Measurements from ENCODE around the gene HOXA13.

Gene HOXA13

GRCh38 chr7:27188386-27189294 is 11.3 kb downstream of the HOXA13 start:
- DNase-seq (ENCODE audit: extremely low read depth, low read depth), result no peak
- TF ChIP-seq, protein P1, sequence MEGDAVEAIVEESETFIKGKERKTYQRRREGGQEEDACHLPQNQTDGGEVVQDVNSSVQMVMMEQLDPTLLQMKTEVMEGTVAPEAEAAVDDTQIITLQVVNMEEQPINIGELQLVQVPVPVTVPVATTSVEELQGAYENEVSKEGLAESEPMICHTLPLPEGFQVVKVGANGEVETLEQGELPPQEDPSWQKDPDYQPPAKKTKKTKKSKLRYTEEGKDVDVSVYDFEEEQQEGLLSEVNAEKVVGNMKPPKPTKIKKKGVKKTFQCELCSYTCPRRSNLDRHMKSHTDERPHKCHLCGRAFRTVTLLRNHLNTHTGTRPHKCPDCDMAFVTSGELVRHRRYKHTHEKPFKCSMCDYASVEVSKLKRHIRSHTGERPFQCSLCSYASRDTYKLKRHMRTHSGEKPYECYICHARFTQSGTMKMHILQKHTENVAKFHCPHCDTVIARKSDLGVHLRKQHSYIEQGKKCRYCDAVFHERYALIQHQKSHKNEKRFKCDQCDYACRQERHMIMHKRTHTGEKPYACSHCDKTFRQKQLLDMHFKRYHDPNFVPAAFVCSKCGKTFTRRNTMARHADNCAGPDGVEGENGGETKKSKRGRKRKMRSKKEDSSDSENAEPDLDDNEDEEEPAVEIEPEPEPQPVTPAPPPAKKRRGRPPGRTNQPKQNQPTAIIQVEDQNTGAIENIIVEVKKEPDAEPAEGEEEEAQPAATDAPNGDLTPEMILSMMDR (IDR thresholded peaks at IDR 0.05; ENCODE audit: low read depth, low read length), result no peak

DNA sequence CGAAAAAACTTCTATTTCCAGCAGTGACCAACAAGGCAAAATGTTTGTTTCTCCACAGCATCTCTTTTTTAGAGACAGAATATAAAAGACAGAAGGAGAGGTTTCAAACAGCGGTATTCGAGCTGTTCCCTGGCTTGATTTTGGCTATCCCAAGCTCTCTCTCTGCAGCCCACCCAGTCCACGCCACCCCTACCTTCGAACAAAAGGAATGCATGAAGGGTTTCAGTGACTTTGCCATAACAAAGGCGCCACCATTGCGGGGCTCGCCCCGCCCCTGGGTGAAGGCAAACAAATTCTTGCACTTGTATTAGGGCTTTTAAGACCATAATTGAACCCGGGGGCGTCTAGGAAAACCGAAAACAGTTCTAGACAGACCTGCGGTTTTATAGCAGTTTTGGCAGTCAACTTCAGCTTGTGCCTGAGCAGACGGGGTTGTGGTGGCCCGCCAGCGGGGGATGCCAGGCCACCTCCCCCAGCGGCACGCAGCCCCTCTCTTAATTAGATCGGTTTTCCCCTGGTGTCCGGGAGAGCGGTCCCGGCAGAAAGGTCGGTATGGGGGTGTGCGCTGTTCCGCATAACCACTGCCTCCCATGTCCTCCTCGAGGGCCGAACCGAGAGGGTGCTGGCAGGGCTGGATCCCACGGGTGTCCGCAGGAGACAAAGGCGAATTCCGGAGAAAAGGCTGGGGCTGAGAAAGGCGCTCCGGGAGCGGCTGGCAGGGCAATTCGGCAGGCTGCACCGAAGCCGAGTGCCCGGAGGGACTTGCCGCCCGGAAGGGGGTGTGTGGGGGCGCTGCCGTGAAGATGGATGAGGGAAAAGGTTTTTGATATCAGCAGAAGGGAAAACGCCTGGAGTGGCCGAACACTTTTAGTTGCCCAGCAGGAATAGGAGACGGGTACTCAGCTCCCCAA is 12.2 kb downstream of the HOXA13 start:
- TF ChIP-seq, protein P1 (IDR thresholded peaks at IDR 0.05; ENCODE audit: low read depth, low read length), result no peak
- DNase-seq (ENCODE audit: extremely low read depth, low read depth), result no peak

DNA sequence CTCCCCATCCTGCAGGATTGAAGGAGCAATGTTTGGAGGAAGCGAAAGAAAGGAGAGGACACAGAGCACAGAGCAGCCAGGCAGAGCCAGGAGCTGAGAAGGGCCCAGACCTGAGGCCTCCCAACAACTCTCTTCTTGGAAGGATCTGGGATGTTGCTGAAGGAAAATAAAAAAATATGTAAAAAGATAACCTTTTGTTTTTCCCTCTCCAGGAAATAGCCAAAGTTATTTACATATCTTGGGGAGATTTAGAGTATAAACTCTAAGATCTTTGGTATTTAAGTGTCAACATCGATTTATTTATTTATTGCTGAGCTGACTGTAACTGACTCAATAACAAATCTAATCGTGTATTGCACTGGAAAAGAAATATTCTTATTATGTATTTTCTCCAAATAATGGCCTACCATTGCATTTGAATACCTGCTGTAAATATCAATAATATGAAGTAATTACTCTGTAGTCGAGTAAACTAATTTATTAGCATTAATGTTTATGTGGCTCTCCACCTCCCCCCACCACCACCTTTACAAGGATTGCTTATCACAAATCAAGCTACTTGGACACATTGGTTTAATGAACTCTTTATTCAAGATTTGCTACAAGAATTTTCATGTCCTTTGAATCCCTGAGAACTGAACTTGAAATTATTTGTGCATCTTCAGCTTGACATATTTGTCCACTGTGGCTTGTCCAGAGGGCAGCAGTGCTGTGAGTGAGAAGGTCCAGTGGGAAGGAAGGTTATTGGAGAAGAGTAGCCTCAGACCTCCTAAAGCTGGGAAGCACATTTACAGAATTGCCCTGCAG is 13.0 kb downstream of the HOXA13 start:
- no peak for DNase-seq (ENCODE audit: extremely low read depth, low read depth)

GRCh38 chr7:27185854-27186667 is 13.8 kb downstream of the HOXA13 start:
- DNase-seq (ENCODE audit: extremely low read depth, low read depth), result no peak
- TF ChIP-seq, protein P1 (IDR thresholded peaks at IDR 0.05; ENCODE audit: low read depth, low read length), result no peak

More for the DNA sequence above, 13.0 kb downstream of the HOXA13 start:
- TF ChIP-seq, protein P1 (IDR thresholded peaks at IDR 0.05; ENCODE audit: low read depth, low read length), result no peak

- DNase-seq (ENCODE audit: extremely low read depth, low read depth), result peak; percentile 10
- TF ChIP-seq, protein P1 (IDR thresholded peaks at IDR 0.05; ENCODE audit: low read depth, low read length), result no peak
Measured at GRCh38 chr7:27185013-27185853, 14.7 kb downstream of the HOXA13 start, which contains the start of gene HOXA11. HOXA11 (minus strand) TSS chr7:27185232; CDS start chr7:27185144, 88 bp downstream.
